IMR-90 (cell line): Measurements from ENCODE around the gene CFAP45.

Experiments used
- BHLHE40 ChIP-seq: fragments of 150-350 bp; IDR thresholded peaks from 2 replicates; pipeline ENCODE4 v1.6.1; 2016; ENCODE audit warnings: mild to moderate bottlenecking, low read depth, low read length
- CEBPB ChIP-seq: IDR thresholded peaks from 2 replicates; pipeline ENCODE4 v1.6.1; 2012; ENCODE audit warnings: low read depth, low read length, improper control_type of control experiment
- CHD1 ChIP-seq: IDR thresholded peaks from 2 replicates; pipeline ENCODE4 v1.6.1; 2012; ENCODE audit warnings: low read depth, low read length, improper control_type of control experiment
- MAFK ChIP-seq: IDR thresholded peaks from 2 replicates; pipeline ENCODE4 v1.6.1; 2012; ENCODE audit warnings: low read depth, low read length, improper control_type of control experiment
- NFE2L2 ChIP-seq: fragments of 150-350 bp; IDR thresholded peaks from 2 replicates; pipeline ENCODE4 v1.6.1; 2016; ENCODE audit warnings: low read depth, mild to moderate bottlenecking, low read length
- POLR2A ChIP-seq: IDR thresholded peaks from 2 replicates; pipeline ENCODE4 v1.6.1; 2012; ENCODE audit warnings: mild to moderate bottlenecking, low read depth, low read length
- RAD21 ChIP-seq: IDR thresholded peaks from 2 replicates; pipeline ENCODE4 v1.6.1; 2012; ENCODE audit warnings: low read length, improper control_type of control experiment
- RFX5 ChIP-seq: IDR thresholded peaks from 2 replicates; pipeline ENCODE4 v1.8.0; 2012; ENCODE audit warnings: low read depth, mild to moderate bottlenecking, low read length, moderate library complexity
- SMC3 ChIP-seq: fragments of 150-350 bp; IDR thresholded peaks from 2 replicates; pipeline ENCODE4 v1.6.1; 2016; ENCODE audit warnings: low read depth, mild to moderate bottlenecking, antibody characterized with exemption, low read length, moderate library complexity
- TF ChIP-seq, protein P1 (sequence below): conservative IDR thresholded peaks from 2 replicates; pipeline ENCODE4 v1.5.1; 2012; ENCODE audit warnings: mild to moderate bottlenecking, low read depth, low read length, improper control_type of control experiment
- TF ChIP-seq, protein P2 (sequence below): fragments of 150-350 bp; IDR thresholded peaks from 2 replicates; pipeline ENCODE4 v1.6.1; 2017; ENCODE audit warnings: mild to moderate bottlenecking, antibody characterized with exemption, low read length, low read depth

DNA sequence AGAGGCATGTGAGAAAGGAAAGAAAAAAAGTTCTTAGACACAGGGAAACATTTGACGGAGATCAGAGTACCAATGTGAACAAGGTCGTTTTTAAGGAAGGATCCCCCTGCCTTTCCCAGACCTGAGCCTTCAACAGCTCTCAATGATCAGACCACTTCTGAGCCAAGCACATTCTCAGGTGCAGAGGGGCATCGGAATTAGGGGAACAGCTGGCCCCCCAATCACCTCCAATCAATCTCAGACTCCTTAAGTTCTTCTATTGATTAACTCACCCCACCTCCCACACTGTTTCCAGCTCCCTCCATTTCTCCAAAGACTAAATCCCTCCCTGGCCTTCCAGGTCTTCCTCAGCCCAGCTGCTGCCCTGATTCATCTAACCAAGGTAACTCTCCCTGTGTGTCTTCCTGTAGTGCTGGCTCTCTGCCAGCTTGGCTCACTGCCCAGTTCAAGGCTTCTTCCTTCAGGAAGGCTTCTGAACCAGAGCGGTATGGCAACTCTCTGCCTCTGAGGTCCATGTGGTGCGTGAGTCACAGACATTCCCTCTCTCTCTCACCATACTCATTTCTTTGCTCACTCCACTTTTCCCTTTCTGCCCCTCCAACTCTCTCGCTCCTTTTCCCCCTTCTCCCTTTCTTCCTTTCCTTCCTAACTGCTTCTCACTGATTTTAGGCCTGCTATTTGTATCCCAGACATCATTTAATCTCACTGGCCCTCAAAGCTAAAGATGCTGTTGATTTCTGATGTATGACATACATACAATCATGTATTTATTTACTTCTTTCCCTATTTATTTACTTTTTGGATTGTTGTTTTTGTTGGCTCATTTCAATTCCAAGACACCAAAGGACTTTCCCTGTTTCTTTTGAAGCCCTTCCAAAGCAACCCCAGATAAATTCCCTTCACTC is 18.1 kb downstream of the CFAP45 start:
- no peak for TF ChIP-seq POLR2A
- TF ChIP-seq SMC3: no peak
- TF ChIP-seq, protein P1, sequence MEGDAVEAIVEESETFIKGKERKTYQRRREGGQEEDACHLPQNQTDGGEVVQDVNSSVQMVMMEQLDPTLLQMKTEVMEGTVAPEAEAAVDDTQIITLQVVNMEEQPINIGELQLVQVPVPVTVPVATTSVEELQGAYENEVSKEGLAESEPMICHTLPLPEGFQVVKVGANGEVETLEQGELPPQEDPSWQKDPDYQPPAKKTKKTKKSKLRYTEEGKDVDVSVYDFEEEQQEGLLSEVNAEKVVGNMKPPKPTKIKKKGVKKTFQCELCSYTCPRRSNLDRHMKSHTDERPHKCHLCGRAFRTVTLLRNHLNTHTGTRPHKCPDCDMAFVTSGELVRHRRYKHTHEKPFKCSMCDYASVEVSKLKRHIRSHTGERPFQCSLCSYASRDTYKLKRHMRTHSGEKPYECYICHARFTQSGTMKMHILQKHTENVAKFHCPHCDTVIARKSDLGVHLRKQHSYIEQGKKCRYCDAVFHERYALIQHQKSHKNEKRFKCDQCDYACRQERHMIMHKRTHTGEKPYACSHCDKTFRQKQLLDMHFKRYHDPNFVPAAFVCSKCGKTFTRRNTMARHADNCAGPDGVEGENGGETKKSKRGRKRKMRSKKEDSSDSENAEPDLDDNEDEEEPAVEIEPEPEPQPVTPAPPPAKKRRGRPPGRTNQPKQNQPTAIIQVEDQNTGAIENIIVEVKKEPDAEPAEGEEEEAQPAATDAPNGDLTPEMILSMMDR: no peak
- TF ChIP-seq CEBPB: peak; percentile 59
- TF ChIP-seq, protein P2, sequence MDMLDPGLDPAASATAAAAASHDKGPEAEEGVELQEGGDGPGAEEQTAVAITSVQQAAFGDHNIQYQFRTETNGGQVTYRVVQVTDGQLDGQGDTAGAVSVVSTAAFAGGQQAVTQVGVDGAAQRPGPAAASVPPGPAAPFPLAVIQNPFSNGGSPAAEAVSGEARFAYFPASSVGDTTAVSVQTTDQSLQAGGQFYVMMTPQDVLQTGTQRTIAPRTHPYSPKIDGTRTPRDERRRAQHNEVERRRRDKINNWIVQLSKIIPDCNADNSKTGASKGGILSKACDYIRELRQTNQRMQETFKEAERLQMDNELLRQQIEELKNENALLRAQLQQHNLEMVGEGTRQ: peak; percentile 66; the same call in 1 of the 2 replicates
- no peak for TF ChIP-seq BHLHE40
- no peak for TF ChIP-seq RAD21
- no peak for TF ChIP-seq CHD1
- no peak for TF ChIP-seq NFE2L2
- TF ChIP-seq RFX5: no peak
- TF ChIP-seq MAFK: no peak
